NCI-H774 (cell line): ENCODE measurements around the gene ADGRF4.

ENCODE experiments used
- DNase-seq: peaks from one replicate; lab custom pipeline; 2025; lab: John Stamatoyannopoulos, UW

The ADGRF4 gene

DNA sequence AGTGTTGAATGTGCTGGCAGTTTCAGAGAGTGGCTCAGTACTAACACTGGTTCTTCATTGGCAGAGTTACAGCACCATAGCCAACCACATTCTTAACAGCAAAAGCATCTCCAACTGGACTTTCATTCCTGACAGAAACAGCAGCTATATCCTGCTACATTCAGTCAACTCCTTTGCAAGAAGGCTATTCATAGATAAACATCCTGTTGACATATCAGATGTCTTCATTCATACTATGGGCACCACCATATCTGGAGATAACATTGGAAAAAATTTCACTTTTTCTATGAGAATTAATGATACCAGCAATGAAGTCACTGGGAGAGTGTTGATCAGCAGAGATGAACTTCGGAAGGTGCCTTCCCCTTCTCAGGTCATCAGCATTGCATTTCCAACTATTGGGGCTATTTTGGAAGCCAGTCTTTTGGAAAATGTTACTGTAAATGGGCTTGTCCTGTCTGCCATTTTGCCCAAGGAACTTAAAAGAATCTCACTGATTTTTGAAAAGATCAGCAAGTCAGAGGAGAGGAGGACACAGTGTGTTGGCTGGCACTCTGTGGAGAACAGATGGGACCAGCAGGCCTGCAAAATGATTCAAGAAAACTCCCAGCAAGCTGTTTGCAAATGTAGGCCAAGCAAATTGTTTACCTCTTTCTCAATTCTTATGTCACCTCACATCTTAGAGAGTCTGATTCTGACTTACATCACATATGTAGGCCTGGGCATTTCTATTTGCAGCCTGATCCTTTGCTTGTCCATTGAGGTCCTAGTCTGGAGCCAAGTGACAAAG, 17.0 kb upstream of the ADGRF4 start:
- DNase-seq: no peak

DNA sequence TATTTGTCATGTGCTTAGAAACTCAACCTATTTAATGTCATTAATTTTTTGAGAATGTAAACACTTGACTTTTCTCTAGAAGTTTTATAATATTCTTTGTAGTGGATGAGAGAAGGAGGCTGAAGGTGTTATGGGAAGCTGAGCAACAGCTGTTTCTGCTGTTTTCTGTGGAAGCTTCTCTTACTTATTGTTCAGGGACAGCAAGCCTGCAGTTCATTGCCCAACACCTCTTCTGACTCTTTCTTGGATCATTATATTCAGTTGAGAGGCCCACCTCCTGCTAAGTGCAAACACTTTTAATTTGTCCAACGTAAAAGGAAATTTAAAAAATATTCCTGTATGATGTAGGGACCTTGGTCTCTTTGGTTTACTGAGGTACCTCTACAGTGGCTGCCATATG, 12.0 kb upstream of the ADGRF4 start:
- no peak for DNase-seq

DNA sequence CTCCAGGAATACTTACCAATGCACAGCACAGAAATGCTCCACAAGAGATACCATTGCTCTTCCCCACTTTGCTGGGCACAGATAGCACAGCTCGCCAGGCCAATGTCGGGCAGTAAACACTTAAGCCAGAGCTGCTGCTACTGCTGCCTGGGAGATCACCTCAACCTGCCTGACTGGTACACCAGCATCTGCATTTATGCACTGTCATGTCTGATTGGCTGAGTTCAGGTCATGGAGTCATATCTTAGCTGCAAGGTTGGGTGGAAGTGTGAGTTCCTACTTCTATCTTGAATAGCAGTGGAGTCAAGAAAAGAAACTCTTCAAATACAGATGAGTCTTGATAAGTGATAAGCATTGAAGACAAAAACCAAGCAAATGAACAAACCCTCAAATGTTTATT, 10.9 kb upstream of the ADGRF4 start:
- peak; percentile 17 for DNase-seq

DNA sequence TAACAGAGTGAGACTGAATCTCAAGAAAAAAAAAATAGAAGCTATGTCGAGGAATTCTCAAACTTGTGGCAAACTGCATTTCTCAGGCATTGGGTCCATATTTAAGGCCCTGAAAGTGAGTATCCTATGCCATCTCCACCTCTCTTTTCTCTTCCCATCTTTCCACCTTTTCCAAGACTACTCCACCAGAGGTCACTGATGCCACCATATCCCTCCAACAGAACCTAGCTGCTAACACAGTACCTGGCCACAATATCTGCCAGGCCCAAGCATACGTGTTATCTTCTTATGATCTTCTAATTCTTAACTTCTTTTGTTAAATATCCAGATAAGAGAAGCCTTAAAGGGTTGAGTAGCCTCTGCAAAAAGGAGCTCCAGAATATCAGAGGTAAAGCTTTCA, 8.2 kb upstream of the ADGRF4 start:
- DNase-seq: no peak

DNA sequence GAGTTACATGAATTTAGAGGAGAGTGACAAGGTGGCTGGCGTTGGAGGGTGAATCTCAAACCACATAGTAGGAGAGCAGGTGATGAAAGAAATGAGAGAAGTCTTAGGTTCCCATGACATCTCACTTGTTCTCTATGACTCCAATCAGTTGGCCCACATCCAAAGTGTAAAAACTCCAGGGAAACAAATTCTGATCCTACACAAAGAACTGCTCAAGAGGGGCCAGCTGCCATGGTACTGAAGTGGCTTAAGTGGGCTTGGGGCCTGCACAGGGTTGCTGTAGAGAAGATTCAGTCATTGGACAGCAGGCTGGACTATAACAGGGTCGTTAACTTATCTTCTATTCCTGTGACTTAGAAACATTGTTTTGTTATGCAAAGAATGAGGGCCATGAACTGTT, 7.6 kb upstream of the ADGRF4 start:
- no peak for DNase-seq

DNA sequence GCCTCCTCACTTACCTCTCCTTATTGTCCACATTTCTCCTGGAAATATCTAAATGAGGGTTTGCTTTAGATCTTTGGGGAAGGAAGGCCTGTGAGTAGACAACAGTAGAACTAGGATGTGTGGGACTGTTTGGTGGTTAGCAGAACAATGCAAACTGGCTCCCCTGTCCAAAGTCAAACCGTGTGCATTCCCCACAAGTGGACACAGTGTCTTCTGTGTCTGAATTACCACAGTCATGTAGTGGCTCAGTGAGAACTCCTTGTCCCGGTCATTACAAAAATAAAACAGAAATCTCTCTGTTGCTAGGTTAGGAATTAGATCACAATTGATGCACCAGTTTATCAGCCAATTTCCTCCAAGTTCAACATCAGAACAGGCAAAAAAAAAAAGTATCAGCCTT, 455 bp upstream of the ADGRF4 start:
- no peak for DNase-seq

DNA sequence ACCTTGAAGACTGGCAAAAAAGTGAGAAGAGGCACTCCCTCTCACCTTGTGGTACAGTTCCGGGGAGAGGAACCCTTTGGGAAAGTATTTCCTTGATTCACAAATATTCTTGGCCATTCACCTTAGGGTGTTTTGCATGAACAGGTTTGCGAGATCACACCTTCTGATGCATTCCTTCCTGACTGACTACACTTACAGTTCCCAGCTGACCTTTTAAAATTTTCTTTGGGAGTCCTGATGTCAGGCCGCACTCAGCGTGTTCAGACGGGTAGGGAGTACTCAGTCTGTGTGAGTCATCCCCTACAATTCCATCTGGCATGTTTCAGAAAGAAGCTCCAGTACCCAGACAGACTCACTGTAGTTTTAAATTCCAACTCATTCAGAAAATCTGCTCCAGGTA, 1.7 kb downstream of the ADGRF4 start:
- DNase-seq: no peak

DNA sequence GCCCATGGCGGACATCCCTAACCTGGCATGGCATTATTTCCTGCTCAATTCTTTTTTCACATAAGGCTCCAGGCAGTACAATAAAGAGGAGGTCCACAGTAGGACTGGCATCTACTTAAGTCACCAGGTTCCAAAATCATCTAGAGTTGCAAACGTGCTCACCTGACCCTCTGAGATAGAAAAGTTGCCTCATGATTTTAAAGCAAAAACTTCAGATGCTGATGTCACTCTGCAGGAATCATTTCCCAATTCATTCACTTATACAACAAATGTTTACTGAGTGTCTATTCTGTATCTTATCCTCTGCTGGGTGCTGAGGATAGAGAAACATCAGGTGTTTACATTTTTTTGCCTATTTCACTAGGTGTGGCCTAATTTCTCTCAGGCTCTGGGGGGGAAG, 2.2 kb downstream of the ADGRF4 start:
- DNase-seq: no peak

DNA sequence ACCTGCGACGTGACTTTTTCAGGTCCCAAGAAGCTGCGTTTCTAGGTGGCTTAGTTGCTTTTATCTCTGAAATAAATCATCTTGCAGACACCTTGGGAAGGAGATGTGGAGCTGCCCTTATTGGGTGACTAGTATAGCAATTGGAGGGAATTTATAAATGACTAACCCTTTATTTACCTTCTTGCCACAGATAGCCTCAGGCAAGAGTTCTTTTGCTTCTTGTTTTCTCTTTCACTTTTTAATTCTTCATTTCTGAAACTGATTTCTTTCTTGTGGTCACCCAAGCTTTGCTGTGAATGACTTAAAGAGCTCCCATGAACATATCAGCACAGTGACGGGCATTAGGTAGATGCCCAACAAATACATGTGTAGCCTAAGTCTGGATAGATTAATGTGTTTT, 3.0 kb downstream of the ADGRF4 start:
- DNase-seq: no peak

DNA sequence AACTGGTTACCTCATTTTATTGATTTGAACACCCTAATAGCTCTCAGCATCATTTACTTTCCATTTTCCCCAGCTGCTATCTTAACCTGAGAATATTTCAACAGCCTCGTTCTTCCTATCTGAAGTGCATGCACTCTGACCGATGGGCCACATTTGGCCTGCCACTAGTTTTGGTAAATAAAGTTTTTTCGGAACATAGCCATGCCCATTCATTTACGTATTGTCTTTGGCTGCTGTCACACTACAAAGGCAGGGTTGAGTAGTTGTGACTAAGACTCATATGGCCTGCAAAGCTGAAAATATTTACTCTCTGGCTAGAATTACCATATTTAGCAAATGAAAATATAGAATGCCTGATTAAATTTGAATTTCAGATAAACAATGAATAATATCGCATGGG, 10.8 kb downstream of the ADGRF4 start:
- DNase-seq: peak; percentile 66

DNA sequence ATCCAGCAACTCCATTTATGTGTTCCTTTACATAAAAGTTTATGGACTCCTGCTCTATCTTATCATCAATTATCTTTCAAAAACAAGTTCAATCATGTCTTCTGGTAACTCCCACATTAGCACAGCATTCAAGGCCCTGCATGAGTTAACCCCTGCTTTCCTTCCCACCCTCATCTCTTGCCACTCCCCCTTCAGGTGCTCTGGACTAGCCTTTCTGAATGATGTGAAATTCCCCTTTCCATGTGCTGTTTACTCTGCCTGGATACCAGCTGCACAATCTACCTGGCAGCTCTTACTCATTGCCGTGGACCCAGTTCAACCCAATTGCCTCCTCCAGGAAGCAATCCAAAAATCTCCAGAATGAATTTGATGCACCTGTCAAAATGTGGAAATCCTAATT, 11.9 kb downstream of the ADGRF4 start:
- peak; percentile 64 for DNase-seq

DNA sequence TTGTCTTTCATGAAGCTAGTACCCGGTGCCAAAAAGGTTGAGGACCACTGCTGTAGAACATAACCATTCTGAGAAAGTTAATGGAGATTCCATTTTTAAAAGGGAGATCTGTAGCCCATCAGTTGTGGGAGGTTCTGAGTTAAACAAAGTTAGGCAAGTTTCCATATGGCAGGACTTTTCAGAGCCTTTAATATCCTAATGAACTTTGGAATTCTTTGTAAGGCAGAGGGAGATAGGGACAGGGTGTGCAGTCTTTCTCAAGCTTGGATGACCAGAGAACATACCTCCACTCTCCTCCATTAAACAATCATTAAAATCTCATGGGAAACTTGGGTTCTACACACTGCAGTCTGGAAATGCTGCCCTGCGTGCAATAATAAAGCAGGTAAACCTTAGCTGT, 14.8 kb downstream of the ADGRF4 start:
- no peak for DNase-seq

DNA sequence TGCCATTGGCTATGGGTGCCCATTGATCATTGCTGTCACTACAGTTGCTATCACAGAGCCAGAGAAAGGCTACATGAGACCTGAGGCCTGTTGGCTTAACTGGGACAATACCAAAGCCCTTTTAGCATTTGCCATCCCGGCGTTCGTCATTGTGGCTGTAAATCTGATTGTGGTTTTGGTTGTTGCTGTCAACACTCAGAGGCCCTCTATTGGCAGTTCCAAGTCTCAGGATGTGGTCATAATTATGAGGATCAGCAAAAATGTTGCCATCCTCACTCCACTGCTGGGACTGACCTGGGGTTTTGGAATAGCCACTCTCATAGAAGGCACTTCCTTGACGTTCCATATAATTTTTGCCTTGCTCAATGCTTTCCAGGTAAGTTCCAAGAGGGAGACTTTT, 16.4 kb downstream of the ADGRF4 start:
- no peak for DNase-seq

DNA sequence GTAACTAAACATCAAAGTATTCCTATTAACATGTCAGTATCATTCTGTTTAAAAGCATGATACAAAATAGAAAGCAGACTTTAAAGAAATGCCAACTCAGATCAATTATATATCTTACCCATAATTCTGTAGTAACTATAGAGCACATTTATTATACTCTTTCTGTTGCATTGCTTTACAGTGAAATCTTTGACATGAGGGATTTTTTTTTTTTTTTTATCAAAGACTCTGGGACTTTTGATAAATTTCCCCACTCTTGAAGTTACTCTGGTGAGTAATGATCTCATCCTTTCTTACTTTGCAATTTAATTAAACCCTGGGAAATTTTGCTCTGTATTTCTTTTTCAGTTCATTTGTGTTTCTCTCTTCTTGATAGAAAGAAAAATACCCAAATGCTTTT, 17.4 kb downstream of the ADGRF4 start:
- no peak for DNase-seq

DNA sequence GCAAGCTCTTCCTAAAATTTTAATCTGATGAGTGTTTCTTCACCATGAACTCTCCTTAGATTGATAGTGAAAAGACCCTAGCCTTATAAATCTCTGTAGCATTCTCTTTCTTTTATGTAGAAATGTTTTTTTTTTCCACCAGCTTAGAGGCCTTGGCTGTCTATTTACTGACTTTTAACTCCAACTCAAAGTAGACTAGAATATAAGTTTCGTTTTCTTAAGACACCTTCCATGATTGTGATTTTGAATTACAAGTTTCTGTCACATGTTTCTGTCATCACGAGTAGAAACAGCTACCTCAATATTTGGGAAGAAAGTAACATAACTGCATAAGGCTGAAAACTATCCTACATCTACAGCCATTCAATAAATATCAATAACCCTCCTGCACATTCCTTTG, 17.8 kb downstream of the ADGRF4 start:
- no peak for DNase-seq

DNA sequence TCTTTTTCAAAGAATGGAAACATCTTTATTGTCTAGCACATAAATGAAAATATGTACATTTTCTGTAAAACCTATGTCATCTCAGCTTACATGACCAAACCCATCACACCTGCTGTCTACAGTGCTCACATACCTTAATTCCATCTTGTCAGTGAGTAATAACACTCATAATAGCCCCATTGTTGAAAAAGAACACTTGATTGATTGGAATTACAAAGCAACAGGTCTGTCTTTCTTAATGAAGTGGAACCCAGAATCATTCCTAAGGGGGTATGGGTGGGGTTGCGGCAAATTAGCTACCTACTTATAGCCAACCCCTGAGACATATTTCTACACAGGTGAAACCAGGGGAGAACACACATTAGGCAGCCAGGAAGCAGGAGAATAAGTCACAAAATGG, 20.2 kb downstream of the ADGRF4 start:
- no peak for DNase-seq

DNA sequence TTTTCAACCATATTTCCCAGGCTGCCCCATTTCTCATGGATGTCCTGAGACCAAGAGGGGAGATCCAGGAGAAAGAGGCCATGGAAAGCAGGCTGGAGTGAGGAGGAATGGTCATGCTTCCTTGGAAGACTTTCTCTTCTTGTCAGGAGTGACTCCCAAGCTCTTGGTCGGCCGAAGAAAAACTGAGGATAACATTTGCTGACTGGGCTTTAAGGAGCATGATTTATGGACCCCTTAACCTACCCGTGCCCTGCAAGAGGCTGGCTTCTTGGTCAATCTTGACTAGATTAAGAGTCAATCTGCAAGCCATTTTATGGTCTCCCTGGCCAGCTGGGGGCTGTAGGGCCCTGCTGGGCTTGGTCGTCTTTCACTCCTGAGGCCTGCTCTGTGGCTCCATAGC, 22.8 kb downstream of the ADGRF4 start:
- DNase-seq: no peak

DNA sequence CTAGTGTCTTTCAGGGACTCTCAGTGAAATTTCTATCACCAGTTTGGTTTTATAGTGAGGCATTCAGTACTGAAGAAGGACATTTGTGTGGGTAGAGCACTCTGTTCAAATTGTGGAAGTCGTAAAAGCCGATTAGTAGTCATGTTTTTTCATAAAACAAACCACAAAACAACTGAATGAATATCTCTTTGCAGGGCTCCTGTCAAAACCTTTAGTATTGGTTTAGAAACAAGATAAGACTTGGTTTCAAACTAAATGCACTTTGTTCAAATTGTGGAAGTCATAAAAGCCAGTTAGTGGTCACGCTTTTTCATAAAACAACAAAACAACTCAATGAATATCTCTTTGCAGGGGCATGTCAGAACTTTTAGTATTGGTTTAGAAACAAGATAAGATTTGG, 23.8 kb downstream of the ADGRF4 start:
- DNase-seq: no peak

DNA sequence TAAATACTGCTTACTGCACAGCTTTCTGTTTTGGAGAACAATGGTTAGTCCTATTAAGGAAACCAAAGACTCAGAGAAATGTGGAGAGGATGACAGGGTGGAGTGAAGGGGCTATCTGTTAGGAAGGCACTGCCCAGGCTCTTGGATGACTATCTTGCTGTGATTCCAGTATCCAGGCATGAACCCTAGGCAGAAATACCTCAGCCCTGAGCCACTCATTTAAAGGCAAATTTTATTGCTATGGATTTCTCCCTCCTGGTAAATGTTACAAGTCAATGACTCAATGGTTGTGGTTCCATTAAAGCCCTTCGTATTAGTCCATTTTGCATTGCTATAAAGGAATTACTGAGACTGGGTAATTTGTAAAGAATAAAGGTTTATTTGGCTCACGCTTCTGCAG, 25.9 kb downstream of the ADGRF4 start:
- DNase-seq: no peak

DNA sequence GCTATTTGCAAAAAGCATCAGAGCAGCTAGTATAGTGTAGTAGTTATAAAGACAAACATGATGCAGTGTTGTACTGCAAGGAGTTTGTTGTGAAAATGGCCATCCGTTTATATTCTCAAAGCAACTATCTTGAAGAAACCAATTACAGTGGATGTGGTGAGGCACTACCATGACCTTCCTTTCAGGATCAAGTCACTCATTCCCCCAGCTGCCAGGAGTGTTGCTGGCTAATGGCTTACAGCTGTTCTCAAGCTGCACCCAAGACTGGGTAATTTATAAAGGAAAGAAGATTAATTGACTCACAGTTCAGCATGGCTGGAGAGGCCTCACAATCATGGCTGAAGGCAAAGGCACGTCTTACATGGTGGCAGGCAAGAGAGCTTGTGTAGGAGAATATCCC, 29.0 kb downstream of the ADGRF4 start:
- DNase-seq: no peak

DNA sequence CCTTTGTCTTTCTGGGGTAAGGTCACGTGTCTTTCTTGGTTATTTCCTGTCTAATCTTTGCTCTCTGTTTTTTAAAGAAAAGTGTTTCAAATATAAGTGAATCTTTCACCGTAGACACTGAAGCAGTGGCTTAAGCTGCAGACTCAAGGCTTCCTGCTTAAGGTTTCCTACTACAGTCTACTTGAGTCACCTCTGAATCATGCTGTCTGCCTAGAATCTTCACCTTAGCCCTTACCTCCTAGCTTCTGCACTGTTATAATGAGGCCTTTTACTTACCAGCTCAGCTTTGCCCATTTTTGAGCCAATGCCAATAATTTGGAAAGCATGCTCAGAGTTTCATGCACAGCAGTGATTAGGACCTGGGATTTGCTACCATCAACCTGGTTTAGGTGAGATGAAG, 30.6 kb downstream of the ADGRF4 start:
- DNase-seq: no peak

DNA sequence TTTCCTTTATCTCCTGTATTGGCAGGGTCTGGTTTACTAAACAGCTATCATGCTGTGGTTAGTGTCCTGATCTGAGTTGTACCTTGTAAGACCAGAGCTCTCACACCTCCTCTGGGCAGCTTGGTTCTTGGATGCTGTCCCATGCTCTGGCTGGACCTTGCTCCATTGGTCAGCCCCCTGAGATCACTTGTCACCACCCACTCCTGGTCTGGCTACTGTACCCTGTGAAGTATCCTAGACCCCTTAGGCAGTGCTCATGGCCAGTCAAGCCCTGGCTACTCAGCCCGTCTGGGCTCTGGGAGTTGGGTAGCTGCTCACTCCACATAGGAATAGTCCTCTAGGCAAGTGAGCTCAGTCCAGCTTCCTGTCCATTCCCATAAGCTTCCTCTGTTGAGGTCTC, 31.1 kb downstream of the ADGRF4 start:
- no peak for DNase-seq

DNA sequence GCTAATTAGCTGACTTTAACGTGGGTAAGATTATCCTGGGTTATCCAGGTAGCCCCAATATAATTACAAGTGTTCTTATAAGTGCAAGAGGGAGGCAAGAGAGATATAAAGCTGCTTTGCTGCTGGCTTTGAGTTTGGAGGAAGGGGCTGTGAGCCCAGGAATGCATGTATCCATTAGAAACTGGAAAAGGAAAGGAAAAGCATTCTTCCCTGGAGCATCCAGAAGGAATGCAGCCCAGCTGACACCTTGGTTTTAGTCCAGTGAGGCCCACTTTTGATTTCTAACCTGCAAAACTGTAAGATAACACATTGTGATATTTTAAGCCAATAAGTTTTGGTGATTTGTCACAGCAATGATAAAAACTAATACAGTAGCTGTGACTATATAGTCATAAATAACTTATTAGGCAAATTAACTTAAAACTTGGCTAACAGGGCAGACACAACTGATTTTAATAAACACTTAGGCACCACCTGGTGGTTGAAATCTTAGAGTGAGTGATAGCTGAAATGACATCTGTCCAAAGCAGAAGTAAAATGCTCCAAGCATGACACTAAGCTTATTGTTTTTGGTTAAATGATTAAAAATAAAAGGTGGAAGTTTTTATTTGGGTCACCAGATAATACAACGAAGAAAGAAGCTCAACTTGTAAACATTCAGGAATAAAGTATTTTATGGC, 35.6 kb downstream of the ADGRF4 start:
- peak; percentile 4 for DNase-seq
